ENCODE results near the gene RHBG.
A peak's percentile ranks its signal among the peaks of the same experiment; 100 is the strongest.

Gene RHBG

GRCh38 chr1:156385534-156386031 is 16.6 kb downstream of the RHBG start:
- DNase-seq: peak; percentile 70 to 72 (median 71)
- ATAC-seq (replicated peaks): peak; percentile 87
- Mint-ChIP-seq H3K4me3 (no peak overlapping the region), H3K27ac (peak overlapping the region in 1 of 2 donors; percentile 3), H3K9me3 (no peaks in the 10 kb centered on the region), H3K36me3 (ENCODE audit: insufficient read depth) (no peaks in the 10 kb centered on the region), H3K4me1 (ENCODE audit: low read depth in 2 of 2) (peaks cover 5 to 6% of the 10 kb centered on the region in 2 donors), H3K27me3 (peaks cover 20 to 57% of the 10 kb centered on the region in 2 donors)

GRCh38 chr1:156386134-156386901 is 17.3 kb downstream of the RHBG start:
- H3K36me3 Mint-ChIP-seq (ENCODE audit: insufficient read depth): no peaks in the 10 kb centered on the region
- H3K27me3 Mint-ChIP-seq: peaks cover 24 to 59% of the 10 kb centered on the region in 2 donors
- ATAC-seq (replicated peaks) (no peak), DNase-seq (no peak)
- no peaks in the 10 kb centered on the region for H3K9me3 Mint-ChIP-seq
- peaks cover 5 to 6% of the 10 kb centered on the region in 2 donors for H3K4me1 Mint-ChIP-seq (ENCODE audit: low read depth in 2 of 2)
- H3K27ac Mint-ChIP-seq: peak overlapping the region in 1 of 2 donors; percentile 3
- H3K4me3 Mint-ChIP-seq: no peak overlapping the region

GRCh38 chr1:156386949-156387869 is 18.2 kb downstream of the RHBG start:
- no peak for DNase-seq
- Mint-ChIP-seq H3K36me3 (ENCODE audit: insufficient read depth) (no peaks in the 10 kb centered on the region), H3K27ac (no peak overlapping the region), H3K9me3 (no peaks in the 10 kb centered on the region), H3K4me3 (no peak overlapping the region), H3K4me1 (ENCODE audit: low read depth in 2 of 2) (peaks cover 5 to 6% of the 10 kb centered on the region in 2 donors), H3K27me3 (peaks cover 24 to 63% of the 10 kb centered on the region in 2 donors)
- ATAC-seq (replicated peaks): no peak

GRCh38 chr1:156387870-156388173 is 18.8 kb downstream of the RHBG start:
- Mint-ChIP-seq H3K9me3 (no peaks in the 10 kb centered on the region), H3K4me3 (no peak overlapping the region), H3K4me1 (ENCODE audit: low read depth in 2 of 2) (peaks cover 5 to 6% of the 10 kb centered on the region in 2 donors), H3K36me3 (ENCODE audit: insufficient read depth) (no peaks in the 10 kb centered on the region), H3K27me3 (peaks cover 24 to 69% of the 10 kb centered on the region in 2 donors), H3K27ac (no peak overlapping the region)
- DNase-seq (no peak), ATAC-seq (replicated peaks) (no peak)

GRCh38 chr1:156388174-156389137 is 19.4 kb downstream of the RHBG start:
- Mint-ChIP-seq H3K27ac (no peak overlapping the region), H3K36me3 (ENCODE audit: insufficient read depth) (no peaks in the 10 kb centered on the region), H3K4me3 (no peak overlapping the region), H3K4me1 (ENCODE audit: low read depth in 2 of 2) (peaks cover 5 to 6% of the 10 kb centered on the region in 2 donors), H3K27me3 (peaks cover 24 to 70% of the 10 kb centered on the region in 2 donors), H3K9me3 (no peaks in the 10 kb centered on the region)
- no peak for ATAC-seq (replicated peaks)
- DNase-seq: no peak

- Mint-ChIP-seq H3K36me3 (ENCODE audit: insufficient read depth) (no peaks in the 10 kb centered on the region), H3K27me3 (peaks cover 24 to 71% of the 10 kb centered on the region in 2 donors), H3K27ac (no peak overlapping the region), H3K4me3 (no peak overlapping the region), H3K4me1 (ENCODE audit: low read depth in 2 of 2) (peaks cover 5 to 6% of the 10 kb centered on the region in 2 donors), H3K9me3 (no peaks in the 10 kb centered on the region)
- DNase-seq: no peak
- ATAC-seq (replicated peaks): no peak
These were observed 20.3 kb downstream of the RHBG start for GRCh38 chr1:156389311-156389710.

GRCh38 chr1:156390469-156391365 is 21.7 kb downstream of the RHBG start:
- H3K27ac Mint-ChIP-seq: no peak overlapping the region
- H3K36me3 Mint-ChIP-seq (ENCODE audit: insufficient read depth): no peaks in the 10 kb centered on the region
- peaks cover 29 to 75% of the 10 kb centered on the region in 2 donors for H3K27me3 Mint-ChIP-seq
- H3K9me3 Mint-ChIP-seq: no peaks in the 10 kb centered on the region
- peaks cover 3 to 4% of the 10 kb centered on the region in 2 donors for H3K4me1 Mint-ChIP-seq (ENCODE audit: low read depth in 2 of 2)
- no peak overlapping the region for H3K4me3 Mint-ChIP-seq
- ATAC-seq (replicated peaks): no peak
- no peak for DNase-seq

GRCh38 chr1:156391366-156391677 is 22.3 kb downstream of the RHBG start:
- Mint-ChIP-seq H3K27me3 (peaks cover 29 to 71% of the 10 kb centered on the region in 2 donors), H3K4me3 (no peak overlapping the region), H3K36me3 (ENCODE audit: insufficient read depth) (no peaks in the 10 kb centered on the region), H3K9me3 (no peaks in the 10 kb centered on the region), H3K4me1 (ENCODE audit: low read depth in 2 of 2) (no peaks in the 10 kb centered on the region), H3K27ac (no peak overlapping the region)
- ATAC-seq (replicated peaks) (no peak), DNase-seq (no peak)

GRCh38 chr1:156391701-156392100 is 22.7 kb downstream of the RHBG start:
- Mint-ChIP-seq H3K4me1 (ENCODE audit: low read depth in 2 of 2) (no peaks in the 10 kb centered on the region), H3K9me3 (no peaks in the 10 kb centered on the region), H3K4me3 (no peak overlapping the region), H3K27ac (no peak overlapping the region), H3K36me3 (ENCODE audit: insufficient read depth) (no peaks in the 10 kb centered on the region), H3K27me3 (peaks cover 29 to 68% of the 10 kb centered on the region in 2 donors)
- no peak for ATAC-seq (replicated peaks)
- DNase-seq: no peak

GRCh38 chr1:156392452-156392853 is 23.4 kb downstream of the RHBG start:
- peaks cover 27 to 60% of the 10 kb centered on the region in 2 donors for H3K27me3 Mint-ChIP-seq
- no peaks in the 10 kb centered on the region for H3K36me3 Mint-ChIP-seq (ENCODE audit: insufficient read depth)
- H3K4me3 Mint-ChIP-seq: no peak overlapping the region
- H3K4me1 Mint-ChIP-seq (ENCODE audit: low read depth in 2 of 2): no peaks in the 10 kb centered on the region
- DNase-seq: no peak
- no peaks in the 10 kb centered on the region for H3K9me3 Mint-ChIP-seq
- no peak overlapping the region for H3K27ac Mint-ChIP-seq
- ATAC-seq (replicated peaks): no peak

- Mint-ChIP-seq H3K4me1 (ENCODE audit: low read depth in 2 of 2) (no peaks in the 10 kb centered on the region), H3K9me3 (no peaks in the 10 kb centered on the region), H3K27me3 (peaks cover 20 to 54% of the 10 kb centered on the region in 2 donors), H3K4me3 (no peak overlapping the region), H3K36me3 (ENCODE audit: insufficient read depth) (no peaks in the 10 kb centered on the region), H3K27ac (no peak overlapping the region)
- DNase-seq: no peak
- ATAC-seq (replicated peaks): no peak
These were observed 24.1 kb downstream of the RHBG start for GRCh38 chr1:156393095-156393494.

GRCh38 chr1:156394082-156394481 is 25.1 kb downstream of the RHBG start:
- Mint-ChIP-seq H3K4me1 (ENCODE audit: low read depth in 2 of 2) (no peaks in the 10 kb centered on the region), H3K27ac (no peak overlapping the region), H3K27me3 (peaks cover 14 to 44% of the 10 kb centered on the region in 2 donors), H3K4me3 (no peak overlapping the region), H3K9me3 (no peaks in the 10 kb centered on the region), H3K36me3 (ENCODE audit: insufficient read depth) (no peaks in the 10 kb centered on the region)
- no peak for ATAC-seq (replicated peaks)
- DNase-seq: no peak

All from effector memory CD8-positive, alpha-beta T cell (primary cell).